NCI-H510A (cell line): ENCODE measurements around the gene ICAM2.
"Not testable (repeated sequence)": the region's sequence is repeated elsewhere in the genome, so short reads cannot be mapped to it uniquely, and the experiment has no call there.

Experiments
- DNase-seq: peaks from one replicate; lab custom pipeline; 2025; lab: John Stamatoyannopoulos, UW

ICAM2 gene

DNA sequence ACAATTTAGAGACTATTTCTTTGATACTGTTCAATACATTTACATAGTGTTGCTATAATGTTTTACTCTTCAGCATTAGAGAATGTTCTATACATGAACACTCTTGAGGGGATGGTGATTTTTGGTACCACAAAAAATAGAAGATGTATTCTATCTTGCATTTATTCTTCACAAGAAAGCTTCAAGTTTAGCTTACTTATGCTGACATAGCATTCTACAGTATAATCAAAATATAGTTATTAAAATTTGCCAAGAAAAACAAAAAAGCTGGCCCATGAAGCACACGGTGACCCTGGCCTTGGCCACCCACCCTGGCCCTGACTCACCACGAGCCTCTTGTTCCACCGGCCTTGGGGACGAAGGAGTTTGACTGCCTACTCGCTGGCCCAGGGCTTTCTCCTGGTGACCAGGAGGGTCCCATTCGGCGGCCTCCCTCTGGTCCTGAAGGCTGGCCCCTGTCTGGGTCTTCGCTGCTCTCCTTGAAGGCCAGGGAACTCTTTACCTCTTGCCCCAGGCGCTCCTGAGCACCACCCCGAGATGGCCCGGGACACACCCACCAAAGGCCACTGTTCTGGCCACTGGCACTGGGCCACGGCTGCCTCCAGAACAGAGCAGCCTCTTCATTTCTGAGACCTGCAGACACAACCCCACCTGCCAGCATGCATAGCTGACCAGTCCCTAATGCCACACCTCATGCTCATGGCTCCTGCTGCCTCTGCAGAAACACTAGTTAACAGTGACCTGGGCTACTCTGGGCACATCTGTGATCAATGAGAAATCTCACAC lies 22.5 kb upstream of the ICAM2 start:
- no peak for DNase-seq

DNA sequence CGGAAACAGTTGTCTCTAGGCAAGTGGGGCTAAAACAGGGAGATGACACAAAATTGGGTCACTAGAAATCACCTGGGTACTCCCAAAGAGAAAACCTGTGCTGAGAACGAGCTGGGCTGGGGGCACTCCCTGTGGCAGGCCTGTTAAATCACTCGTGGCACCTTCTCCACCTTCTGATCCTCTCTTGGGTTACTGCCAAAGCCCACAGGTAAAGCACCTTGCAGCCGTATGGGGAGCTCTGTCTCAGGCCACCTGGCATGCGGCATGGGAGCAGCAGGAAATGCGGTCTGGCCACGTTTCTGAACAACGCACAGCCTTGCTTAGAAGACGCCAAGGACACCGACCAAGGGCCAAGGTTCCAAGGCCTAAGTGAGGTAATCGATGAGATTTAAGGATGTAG lies 21.5 kb upstream of the ICAM2 start:
- no peak for DNase-seq

DNA sequence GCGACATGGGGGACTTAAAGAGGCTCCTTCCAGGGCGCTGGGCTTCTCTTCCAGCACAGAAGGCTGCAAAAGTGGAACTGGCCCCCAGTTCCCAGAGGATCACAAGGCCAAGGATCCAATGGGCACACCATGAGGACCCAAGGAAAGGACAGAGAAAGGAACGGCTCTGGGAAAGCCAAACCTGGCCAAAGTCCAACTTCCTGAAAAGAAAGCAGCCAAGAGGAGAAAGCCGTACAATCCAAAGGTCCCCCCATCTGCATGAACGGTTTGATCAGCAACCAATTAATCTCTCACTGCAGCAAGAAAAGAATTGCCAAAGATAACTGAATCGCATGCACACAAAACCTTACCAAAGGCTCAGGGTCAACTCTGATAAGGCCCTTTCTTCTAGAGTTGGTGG lies 19.8 kb upstream of the ICAM2 start:
- no peak for DNase-seq

DNA sequence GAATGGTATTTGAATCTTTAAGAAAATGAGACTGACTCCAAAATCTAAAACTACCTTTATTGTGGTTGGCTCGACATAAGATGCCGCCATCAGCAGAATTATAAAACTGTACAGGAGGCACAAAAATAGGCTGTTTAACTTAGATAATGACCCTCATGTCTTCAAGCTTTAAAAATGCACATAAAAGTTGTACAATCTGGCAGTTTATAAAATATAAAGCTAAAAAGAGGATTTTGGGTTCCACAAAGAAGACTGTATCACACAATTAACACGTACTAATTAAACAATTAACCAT lies 18.6 kb upstream of the ICAM2 start:
- no peak for DNase-seq

DNA sequence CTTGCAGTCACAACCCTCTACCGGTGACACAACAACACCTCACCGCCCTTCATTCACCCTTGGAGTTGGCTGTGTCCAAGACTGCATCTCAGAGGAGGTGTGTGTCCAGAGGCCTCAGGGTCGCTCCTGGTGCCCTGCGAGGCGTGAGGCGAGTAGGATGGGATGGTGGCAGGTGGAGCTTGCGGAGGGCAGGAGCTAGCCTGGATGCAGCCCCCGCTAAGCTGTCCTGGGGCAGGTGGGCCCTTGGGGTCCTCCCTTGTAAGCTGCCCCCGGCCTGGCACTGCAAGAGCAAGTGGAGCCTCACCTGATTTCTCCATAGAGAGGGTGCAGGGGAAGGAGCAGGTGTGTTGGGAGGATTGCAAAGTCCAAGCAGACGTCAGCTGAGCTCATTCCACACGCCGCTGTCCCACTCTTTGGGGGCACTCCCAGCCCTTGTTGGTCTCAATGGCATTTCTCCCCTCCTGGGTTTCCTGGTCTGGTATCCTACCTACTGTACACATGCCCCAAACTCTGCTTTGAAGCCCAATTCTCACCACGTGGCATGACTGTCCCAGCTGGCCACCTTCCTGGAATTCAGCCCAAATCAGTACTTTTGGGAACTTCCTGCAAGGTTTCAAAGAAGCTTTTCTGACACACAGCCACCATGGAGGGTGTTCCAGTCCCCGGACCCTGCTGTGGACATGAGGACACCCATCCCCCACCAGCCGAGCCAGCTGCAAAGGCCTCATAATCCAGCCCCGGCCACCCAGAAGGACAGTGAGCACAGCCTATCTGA lies 18.1 kb upstream of the ICAM2 start:
- DNase-seq, result no peak

DNA sequence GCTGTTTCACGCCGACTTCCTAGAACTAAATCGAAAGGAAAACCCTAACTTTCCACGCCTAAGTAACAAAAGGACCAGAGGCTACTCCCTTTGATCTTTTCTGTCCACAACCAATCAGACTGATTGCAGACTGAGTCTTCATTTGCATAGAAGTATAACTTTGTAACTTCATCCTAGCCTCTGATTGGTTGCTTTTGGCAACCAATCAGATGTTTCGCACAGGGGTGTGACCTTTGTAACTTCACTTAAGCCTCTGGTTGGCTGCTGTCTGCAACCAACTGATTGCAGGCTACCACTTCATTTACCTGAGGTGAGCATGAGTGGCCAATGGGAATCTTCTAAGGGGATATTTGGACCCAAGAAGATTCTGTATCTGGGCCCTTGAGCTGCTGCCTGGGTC lies 17.4 kb upstream of the ICAM2 start:
- no peak for DNase-seq

DNA sequence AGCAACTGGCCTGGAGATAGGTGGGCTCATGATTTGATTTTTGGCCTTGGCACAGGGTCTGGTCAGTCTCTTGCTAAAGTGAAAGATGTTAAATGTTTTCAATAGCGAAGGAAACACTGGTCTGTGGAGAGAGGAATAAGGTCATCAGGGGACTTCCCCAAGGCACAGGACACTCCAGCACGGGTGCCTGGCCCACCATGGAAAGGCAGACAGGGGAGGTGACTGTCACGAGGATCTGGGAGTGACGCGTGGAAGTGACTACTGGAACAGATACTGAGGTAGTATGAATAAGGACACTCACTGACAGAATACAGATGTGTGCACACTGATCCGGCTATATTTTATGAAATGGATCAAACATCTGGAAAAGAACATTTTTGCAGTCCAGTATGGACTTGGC lies 16.7 kb upstream of the ICAM2 start:
- no peak for DNase-seq

DNA sequence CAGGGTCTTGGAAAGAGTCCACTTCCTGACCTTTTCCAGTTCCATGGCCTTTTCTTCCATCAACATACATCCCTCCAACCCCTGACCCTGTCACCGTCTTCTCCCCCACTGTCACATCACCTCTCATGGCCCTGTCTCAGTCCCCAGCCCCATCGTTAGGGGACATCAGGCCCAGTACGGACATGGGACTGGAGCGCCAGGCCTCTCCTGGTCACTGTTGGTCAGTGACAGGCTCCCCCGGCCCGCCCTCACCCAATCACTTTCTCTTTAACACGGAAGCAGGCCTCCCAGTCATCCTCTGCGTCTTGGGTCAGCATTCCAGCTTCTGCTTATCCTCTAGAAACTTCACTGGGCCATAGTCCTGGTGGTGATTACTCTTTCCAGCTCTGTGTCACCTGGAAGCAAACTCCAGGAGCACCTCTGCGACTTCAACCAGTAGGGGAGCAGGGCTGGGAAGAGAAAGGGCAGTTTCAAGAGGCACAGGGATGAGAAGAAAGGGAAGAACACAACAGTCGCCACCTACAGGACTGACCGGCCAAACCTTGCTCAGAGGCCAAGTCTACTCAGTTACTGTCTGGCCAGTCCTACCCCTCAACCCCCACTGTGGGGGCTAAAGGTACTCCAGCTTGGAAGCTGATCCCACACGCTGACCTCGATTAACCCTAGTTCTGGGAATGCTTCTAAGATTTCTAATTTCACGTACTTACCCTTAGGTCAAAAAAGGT lies 15.9 kb upstream of the ICAM2 start:
- DNase-seq, result no peak

DNA sequence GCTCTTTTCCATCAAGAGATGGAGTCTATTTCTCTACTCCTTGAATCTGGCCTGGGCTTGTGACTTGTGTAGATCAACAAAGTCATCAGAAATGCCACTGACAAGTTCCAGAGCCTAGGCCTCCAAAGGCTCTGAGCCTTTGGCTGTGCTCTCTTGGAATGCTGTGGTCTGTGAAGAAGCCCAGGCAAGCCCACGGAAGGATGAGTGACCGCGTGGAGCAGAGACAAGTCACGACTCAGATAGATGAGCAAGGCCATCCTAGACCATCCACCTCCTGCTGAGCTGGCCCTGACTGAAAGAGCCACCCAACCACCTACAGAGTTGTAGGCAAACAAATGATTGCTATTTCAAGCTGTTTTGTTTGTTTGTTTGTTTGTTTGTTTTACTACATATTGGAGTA lies 11.6 kb upstream of the ICAM2 start:
- DNase-seq, result no peak

DNA sequence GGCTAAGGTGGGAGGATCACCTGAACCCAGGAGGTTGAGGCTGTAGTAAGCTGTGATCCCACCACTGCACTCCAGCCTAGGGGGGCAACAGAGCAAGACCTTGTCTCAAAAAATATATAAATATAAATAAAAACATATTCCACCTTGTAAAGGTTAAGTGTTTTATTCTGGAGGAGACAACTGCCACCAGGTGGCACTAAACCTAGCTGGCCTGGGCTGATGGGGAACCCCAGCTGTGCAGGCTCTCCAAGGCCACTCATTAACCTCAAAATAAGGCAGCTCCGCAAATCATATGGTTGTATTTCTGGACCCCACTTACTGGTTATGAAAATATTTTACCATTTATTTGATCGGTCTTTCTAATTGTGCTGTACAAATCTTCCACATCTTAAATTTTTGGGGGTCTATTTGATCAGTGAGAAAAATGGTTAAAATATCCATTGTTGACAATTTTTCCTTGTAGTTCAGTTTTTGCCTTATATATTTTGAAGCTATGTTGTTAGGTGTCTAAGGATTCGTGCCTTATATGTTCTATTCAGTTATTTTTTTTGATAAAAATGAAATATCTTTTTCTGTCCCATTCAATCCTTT lies 8.5 kb upstream of the ICAM2 start:
- peak; percentile 33 for DNase-seq

DNA sequence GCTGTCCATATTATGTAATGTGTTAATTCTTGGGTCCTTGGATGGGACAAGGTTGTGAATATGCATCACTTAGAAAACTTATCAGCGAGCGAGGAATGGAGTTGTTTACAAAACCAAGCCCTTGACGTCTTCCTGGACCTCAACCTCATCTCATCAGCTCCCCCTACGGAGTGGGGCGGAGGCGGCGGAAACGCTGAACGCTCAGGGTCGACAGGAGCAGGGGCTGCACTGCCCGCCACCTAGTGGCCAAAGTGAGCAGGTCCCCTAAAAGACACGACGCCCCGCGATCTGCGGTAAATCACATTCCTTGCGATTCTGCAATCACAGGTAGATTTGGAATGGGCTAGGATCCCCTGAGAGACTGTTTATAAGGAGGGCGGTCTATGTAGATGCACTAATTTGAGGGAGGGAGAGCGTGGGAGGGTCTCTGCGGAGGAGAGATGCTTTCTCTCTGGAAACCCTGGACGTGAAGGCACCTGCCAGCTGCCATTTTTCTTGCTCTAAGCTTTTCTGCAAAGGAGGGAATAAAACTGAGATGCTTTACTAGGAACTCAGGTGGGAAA lies 5.4 kb upstream of the ICAM2 start:
- DNase-seq, result peak; percentile 88

DNA sequence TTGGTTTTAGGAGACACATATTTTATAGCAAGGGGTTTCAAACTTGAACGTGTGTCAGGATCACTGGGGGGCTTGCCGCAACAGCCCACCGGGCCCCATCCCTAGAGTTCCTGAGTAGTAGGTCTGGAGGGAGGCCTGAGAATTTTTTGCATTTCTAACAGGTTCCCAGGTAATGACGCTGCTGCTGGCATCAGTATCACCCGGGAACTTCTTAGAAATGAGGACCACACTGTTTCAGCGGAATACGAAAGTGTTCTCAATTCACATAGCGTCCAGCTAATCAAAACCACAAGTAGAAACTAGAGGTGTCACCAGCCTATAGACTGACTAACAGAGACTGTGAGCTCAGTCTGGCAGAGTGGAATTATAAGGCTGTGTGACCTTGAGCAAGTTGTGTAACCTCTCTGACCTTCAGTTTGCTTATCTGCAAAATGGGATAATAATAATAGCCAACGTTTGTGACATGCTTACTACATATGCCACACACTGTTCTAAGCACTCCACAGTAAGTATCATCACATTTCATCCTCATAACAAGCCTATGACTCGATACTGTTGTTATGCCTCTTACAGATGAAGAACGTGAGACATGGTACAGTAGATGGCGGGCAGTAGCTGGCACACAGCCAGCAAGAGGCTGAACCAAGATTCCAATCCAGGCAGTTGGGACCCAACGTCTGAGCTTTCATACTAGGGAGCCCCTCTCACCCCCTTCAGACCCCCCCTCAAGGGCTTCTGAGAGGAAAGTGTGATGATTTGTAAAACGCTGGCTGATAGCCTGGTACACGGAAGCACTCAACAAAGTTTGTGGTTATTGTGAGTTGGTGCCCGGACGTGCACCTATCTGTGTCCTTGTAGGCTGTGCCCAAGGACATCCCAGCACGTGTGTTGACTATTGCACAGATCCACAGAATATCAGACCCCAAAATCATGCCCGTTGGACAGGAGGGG lies 4.6 kb upstream of the ICAM2 start:
- no peak for DNase-seq

DNA sequence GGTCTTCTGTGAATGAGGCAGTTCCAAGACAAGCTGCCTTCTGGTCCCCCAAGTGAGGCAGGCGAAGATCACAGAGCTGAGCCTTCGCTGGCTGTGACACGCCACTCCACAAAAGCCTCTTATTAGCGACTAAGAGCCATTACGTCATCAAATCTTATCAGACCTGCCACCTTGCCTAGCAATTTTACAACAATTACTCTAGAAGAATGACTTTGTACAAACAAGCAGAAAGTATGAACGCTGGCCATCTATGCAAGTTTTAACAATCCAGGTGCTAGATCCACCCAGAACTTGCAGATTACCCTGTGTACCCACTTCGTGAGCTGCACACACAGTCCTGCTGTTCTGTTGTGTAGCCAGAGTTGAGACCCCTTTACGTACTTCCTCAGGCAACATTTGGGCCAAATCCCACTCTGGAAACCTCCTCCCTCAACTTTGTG lies 3.8 kb upstream of the ICAM2 start:
- DNase-seq, result no peak

DNA sequence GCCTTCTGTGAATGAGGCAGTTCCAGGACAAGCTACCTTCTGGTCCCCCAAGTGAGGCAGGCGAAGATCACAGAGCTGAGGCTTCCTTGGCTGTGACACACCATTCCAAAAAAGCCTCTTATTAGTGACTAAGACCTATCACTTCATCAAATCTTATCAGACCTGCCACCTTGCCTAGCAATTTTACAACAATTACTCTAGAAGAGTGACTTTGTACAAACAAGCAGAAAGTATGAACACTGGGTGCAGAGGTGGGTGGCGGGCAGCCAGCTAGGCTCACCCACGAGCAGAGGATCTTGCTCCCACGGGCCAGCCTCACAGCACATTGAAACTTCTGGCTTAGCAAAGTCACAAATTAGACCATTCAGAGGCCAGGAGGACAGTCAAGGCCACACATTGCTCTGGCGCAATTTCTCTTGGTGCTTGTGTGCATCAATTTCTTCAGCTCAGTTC lies 2.2 kb upstream of the ICAM2 start:
- DNase-seq, result no peak

DNA sequence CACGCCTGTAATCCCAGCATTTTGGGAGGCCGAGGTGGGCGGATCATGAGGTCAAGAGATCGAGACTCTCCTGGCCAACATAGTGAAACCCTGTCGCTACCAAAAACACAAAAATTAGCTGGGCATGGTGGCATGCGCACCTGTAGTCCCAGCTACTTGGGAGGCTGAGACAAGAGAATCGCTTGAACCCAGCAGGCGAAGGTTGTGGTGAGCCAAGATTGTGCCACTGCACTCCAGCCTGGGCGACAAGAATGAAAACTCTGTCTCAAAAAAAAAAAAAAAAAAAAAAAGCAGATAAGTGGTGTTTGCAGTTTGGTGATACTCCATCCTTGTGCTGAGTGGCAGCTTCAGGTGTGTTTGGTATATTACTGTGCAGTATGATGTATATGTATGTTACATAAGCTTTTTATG lies 877 bp downstream of the ICAM2 start:
- DNase-seq, result not testable (repeated sequence)

DNA sequence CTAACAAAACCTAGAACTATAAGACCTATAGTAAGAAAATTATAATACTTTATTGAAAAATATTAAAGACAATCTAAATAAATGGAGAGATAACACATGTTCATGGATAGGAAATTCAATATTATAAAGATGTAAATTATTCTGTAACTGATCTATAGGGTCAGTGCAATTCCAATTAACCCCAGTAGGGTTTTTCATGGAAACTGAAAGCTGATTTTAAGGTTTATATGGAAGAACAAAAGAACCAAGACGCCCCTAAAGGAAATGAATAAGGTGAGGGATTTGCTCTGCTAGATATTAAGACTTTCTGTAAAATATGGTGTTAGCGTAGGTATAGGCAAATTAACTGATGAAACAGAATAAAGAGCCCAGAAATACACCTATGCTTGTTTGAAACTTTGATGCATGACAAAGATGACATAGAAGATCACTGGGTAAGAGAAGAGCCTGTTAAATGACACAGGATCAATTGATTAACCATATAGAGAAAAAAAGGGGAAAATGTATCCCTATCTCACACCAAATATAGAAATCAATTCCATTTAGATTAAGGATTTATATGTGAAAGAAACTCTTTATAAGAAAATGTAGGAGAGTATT lies 3.0 kb downstream of the ICAM2 start:
- no peak for DNase-seq

DNA sequence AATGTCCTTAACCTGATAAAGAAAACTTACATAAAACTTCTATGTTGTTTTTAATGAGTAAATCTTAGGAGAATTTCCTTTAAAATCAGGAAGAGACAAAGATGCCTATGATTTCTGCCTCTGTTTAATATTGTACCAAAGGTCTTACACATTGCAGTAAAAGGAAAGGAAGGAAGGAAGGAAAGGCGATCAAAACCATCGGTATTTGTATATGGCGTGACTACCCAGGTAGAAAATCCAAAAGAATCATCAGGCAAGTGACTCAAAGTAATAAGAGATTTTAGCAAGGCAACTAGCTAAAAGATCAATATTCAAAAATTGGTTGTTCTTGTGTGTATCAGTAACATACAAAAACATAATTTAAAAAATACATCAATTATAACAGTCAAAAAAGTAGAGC lies 3.5 kb downstream of the ICAM2 start:
- DNase-seq, result no peak

DNA sequence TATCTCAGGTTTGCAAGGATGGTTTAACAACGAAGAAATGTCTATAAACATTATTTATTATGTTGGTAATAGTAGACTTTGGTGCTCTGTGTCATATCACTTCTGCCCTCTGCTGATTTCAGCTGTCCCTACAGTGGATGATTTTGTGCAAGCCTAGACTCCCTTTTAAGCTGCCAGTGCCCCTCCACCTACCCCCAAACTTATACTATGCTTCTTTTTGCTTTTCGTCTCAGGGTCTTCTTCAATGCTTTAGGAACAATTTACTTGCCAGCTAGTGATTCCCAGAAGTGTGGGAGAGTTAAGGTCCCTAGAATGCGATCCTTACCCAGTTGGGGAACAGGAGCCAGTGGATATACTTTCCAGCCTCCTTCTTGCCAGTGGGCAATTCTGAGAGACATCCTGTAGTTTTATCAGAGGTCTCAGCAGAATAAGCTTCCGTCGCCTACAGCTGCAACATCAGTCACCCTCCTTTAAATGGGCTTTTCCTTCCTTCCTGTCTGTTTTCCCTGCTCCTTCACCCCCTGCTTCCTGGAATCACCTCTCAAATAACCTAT lies 4.1 kb downstream of the ICAM2 start:
- DNase-seq, result no peak

DNA sequence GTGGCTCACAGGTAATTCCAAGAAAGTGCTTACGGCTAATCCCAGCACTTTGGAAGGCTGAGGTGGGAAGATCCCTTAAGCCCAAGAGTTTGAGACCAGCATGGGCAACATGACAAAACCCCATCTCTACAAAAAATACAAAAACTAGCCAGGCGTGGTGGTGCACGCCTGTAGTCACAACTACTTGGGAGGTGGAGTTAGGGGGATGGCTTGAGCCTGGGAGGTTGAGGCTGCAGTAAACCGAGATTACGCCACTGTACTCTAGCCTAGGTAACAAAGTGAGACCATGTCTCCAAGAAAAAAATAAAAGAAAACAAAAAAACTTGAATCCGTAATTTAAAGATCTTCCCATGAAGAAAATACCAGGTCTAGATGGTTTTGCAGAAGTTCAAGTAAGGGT lies 5.0 kb downstream of the ICAM2 start:
- no peak for DNase-seq
